Omental fat pad (tissue), 4 donors: ENCODE data around the gene TMPRSS12. TPM values are rescaled to one million over a fixed set of nuclear protein-coding genes. Genes with fewer than 3 reads are reported as not detected.
"Not testable (repeated sequence)": the region's sequence is repeated elsewhere in the genome, so short reads cannot be mapped to it uniquely, and the experiment has no call there.

Experiments used
- ATAC-seq: fragments of 150-250 bp; one replicate; pipeline ENCODE4 v1.9.1; 2016; ENCODE audit warnings: mild to moderate bottlenecking, moderate library complexity; ENCODE audit not compliant: low FRiP score
- DNase-seq: peaks from one replicate; pipeline ENCODE4 v3.0.0-alpha.2; 2019; ENCODE audit warnings: low spot score
- CTCF ChIP-seq, 3 donors: fragments of 450-650 bp; IDR thresholded peaks; one replicate each; pipeline ENCODE4 v1.5.1; 2016 to 2017; ENCODE audit warnings: antibody characterized with exemption in 3 of 3, mild to moderate bottlenecking in 3 of 3, moderate library complexity in 2 of 3
- total RNA-seq, 4 donors: library from RNA; depleted of rRNA; stranded (reverse); fragments of >200 nt; gene quantifications; one replicate each; pipeline ENCODE4 v1.1.0, GENCODE V29; 2016

TMPRSS12 gene
- total RNA-seq, 4 donors from 2014 or later: not detected

- DNase-seq: no peak
- ATAC-seq: no peak
- TF ChIP-seq CTCF (IDR thresholded peaks at IDR 0.05): no peak
Measured at GRCh38 chr12:50824914-50825313, 17.8 kb upstream of the TMPRSS12 start.

GRCh38 chr12:50825372-50825838, 17.3 kb upstream of the TMPRSS12 start:
- TF ChIP-seq CTCF (IDR thresholded peaks at IDR 0.05): no peak
- DNase-seq (no peak), ATAC-seq (peak; percentile 76)

- ATAC-seq (no peak), DNase-seq (no peak)
- TF ChIP-seq CTCF (IDR thresholded peaks at IDR 0.05): no peak
Measured at GRCh38 chr12:50828121-50828520, 14.6 kb upstream of the TMPRSS12 start.

GRCh38 chr12:50828886-50829285, 13.8 kb upstream of the TMPRSS12 start:
- TF ChIP-seq CTCF (IDR thresholded peaks at IDR 0.05): no peak
- no peak for ATAC-seq
- DNase-seq: no peak

GRCh38 chr12:50833801-50834200, 8.9 kb upstream of the TMPRSS12 start:
- DNase-seq, ATAC-seq: not testable (repeated sequence)

- TF ChIP-seq CTCF (IDR thresholded peaks at IDR 0.05): no peak
- ATAC-seq (no peak), DNase-seq (no peak)
Measured at GRCh38 chr12:50839042-50839441, 3.7 kb upstream of the TMPRSS12 start.

GRCh38 chr12:50840809-50841487, 1.8 kb upstream of the TMPRSS12 start:
- ATAC-seq: no peak
- DNase-seq: no peak
- TF ChIP-seq CTCF (IDR thresholded peaks at IDR 0.05): no peak
